H9 (cell line): ENCODE results near the gene WDSUB1. TPM values are rescaled to one million over a fixed set of nuclear protein-coding genes. Genes with fewer than 3 reads are reported as not detected.

ENCODE experiments used
- DNase-seq: peaks from one replicate; pipeline ENCODE4 v3.0.0-alpha.2; 2017
- H2AFZ ChIP-seq: one replicate; pipeline ENCODE4 v1.6.1; 2013; ENCODE audit warnings: mild to moderate bottlenecking, low read length, control low read depth, moderate library complexity
- H2AK5ac ChIP-seq: 2 replicates; pipeline ENCODE4 v1.6.1; 2013; ENCODE audit warnings: low read length, control low read depth, mixed read lengths; ENCODE audit not compliant: insufficient read length
- H2BK120ac ChIP-seq: one replicate; pipeline ENCODE4 v1.6.1; 2013; ENCODE audit warnings: low read depth, mild to moderate bottlenecking, low read length, control low read depth, inconsistent platforms; ENCODE audit not compliant: poor library complexity, severe bottlenecking
- H2BK12ac ChIP-seq: 2 replicates; pipeline ENCODE4 v1.6.1; 2013; ENCODE audit warnings: low read length, control low read depth, mixed read lengths, low read depth; ENCODE audit not compliant: insufficient read length
- H2BK15ac ChIP-seq: 2 replicates; pipeline ENCODE4 v1.6.1; 2013; ENCODE audit warnings: low read depth, low read length, control low read depth
- H2BK20ac ChIP-seq: one replicate; pipeline ENCODE4 v1.6.1; 2013; ENCODE audit warnings: low read depth, mild to moderate bottlenecking, low read length, control low read depth, inconsistent platforms; ENCODE audit not compliant: poor library complexity, severe bottlenecking
- H2BK5ac ChIP-seq: 2 replicates; pipeline ENCODE4 v1.6.1; 2013; ENCODE audit warnings: low read length, control low read depth, mixed read lengths; ENCODE audit not compliant: insufficient read length
- H3K14ac ChIP-seq: 2 replicates; pipeline ENCODE4 v1.6.1; 2013; ENCODE audit warnings: low read length, control low read depth; ENCODE audit not compliant: insufficient read depth
- H3K18ac ChIP-seq: 2 replicates; pipeline ENCODE4 v1.6.1; 2013; ENCODE audit warnings: low read depth, mild to moderate bottlenecking, mixed read lengths, low read length, control low read depth; ENCODE audit not compliant: insufficient read length
- H3K23ac ChIP-seq: 2 replicates; pipeline ENCODE4 v1.6.1; 2013; ENCODE audit warnings: low read length, control low read depth, mixed read lengths, low read depth; ENCODE audit not compliant: insufficient read length
- H3K23me2 ChIP-seq: 2 replicates; pipeline ENCODE4 v1.6.1; 2013; ENCODE audit warnings: low read depth, mild to moderate bottlenecking, mixed read lengths, low read length, control low read depth; ENCODE audit not compliant: insufficient read length, poor library complexity, severe bottlenecking
- H3K27ac ChIP-seq: 2 replicates; pipeline ENCODE4 v1.5.1; 2013; ENCODE audit warnings: low read length, control low read depth, mixed read lengths, low read depth; ENCODE audit not compliant: insufficient read length
- H3K27me3 ChIP-seq: 2 replicates; pipeline ENCODE4 v1.6.1; 2013; ENCODE audit warnings: low read length, control low read depth, inconsistent platforms; ENCODE audit not compliant: insufficient read depth
- H3K4ac ChIP-seq: 2 replicates; pipeline ENCODE4 v1.6.1; 2013; ENCODE audit warnings: low read depth, mild to moderate bottlenecking, control low read depth, inconsistent platforms, low read length, moderate library complexity
- H3K4me1 ChIP-seq: 2 replicates; pipeline ENCODE4 v1.6.1; 2013; ENCODE audit warnings: low read length, control low read depth, inconsistent platforms; ENCODE audit not compliant: insufficient read depth
- H3K4me2 ChIP-seq: 2 replicates; pipeline ENCODE4 v1.6.1; 2013; ENCODE audit warnings: low read length, control low read depth, mixed read lengths; ENCODE audit not compliant: insufficient read length, insufficient read depth
- H3K56ac ChIP-seq: 2 replicates; pipeline ENCODE4 v1.6.1; 2013; ENCODE audit warnings: low read depth, mild to moderate bottlenecking, mixed read lengths, low read length, control low read depth; ENCODE audit not compliant: insufficient read length
- H3K79me1 ChIP-seq: 2 replicates; pipeline ENCODE4 v1.6.1; 2013; ENCODE audit warnings: low read depth, mild to moderate bottlenecking, moderate library complexity, low read length, control low read depth, inconsistent platforms; ENCODE audit not compliant: insufficient read depth, poor library complexity, severe bottlenecking
- H3K79me2 ChIP-seq: 2 replicates; pipeline ENCODE4 v1.6.1; 2013; ENCODE audit warnings: low read length, control low read depth, inconsistent platforms; ENCODE audit not compliant: insufficient read depth
- H3K9ac ChIP-seq: 2 replicates; pipeline ENCODE4 v1.6.1; 2013; ENCODE audit warnings: low read length, control low read depth, mixed read lengths; ENCODE audit not compliant: insufficient read length; ENCODE audit errors: extremely low read depth
- H3K9me3 ChIP-seq: one replicate; pipeline ENCODE4 v1.6.1; 2013; ENCODE audit warnings: low read depth, low read length, inconsistent platforms; ENCODE audit not compliant: control insufficient read depth
- H3T11ph ChIP-seq: one replicate; pipeline ENCODE4 v1.6.1; 2013; ENCODE audit warnings: mild to moderate bottlenecking, low read length, control low read depth, inconsistent platforms
- H4K20me1 ChIP-seq: one replicate; pipeline ENCODE4 v1.6.1; 2013; ENCODE audit not compliant: control insufficient read depth, insufficient read length, insufficient read depth
- H4K5ac ChIP-seq: 2 replicates; pipeline ENCODE4 v1.6.1; 2013; ENCODE audit warnings: low read depth, mild to moderate bottlenecking, mixed read lengths, low read length, control low read depth; ENCODE audit not compliant: insufficient read length
- H4K8ac ChIP-seq: replicated peaks from 2 replicates; pipeline ENCODE4 v1.6.1; 2013; ENCODE audit warnings: low read length, control low read depth, mixed read lengths, low read depth; ENCODE audit not compliant: insufficient read length
- H4K91ac ChIP-seq: 2 replicates; pipeline ENCODE4 v1.6.1; 2013; ENCODE audit warnings: low read depth, mild to moderate bottlenecking, moderate library complexity, mixed read lengths, low read length, control low read depth; ENCODE audit not compliant: insufficient read length
- H3K27ac Mint-ChIP-seq, 3 experiments: 2 replicates in 2 of 3; 3 replicates in 1 of 3; pipeline ENCODE4 v1.8.0; 2020 to 2021; ENCODE audit warnings: mixed read lengths in 3 of 3, mild to moderate bottlenecking in 1 of 3, moderate library complexity in 1 of 3
- H3K27me3 Mint-ChIP-seq: 2 replicates; pipeline ENCODE4 v1.8.0; 2021; ENCODE audit warnings: low read depth, mild to moderate bottlenecking, moderate library complexity, mixed read lengths
- H3K36me3 Mint-ChIP-seq, 3 experiments: 2 replicates in 2 of 3; 3 replicates in 1 of 3; pipeline ENCODE4 v1.8.0; 2020 to 2021; ENCODE audit warnings: low read depth in 3 of 3, mixed read lengths in 3 of 3; ENCODE audit not compliant: insufficient read depth in 1 of 3
- H3K4me1 Mint-ChIP-seq, 2 experiments: 2 replicates each; pipeline ENCODE4 v1.8.0; 2020; ENCODE audit warnings: mixed read lengths in 2 of 2
- H3K4me3 Mint-ChIP-seq, 2 experiments: 2 replicates in 1 of 2; 3 replicates in 1 of 2; pipeline ENCODE4 v1.8.0; 2020 to 2021; ENCODE audit warnings: mild to moderate bottlenecking in 2 of 2, mixed read lengths in 2 of 2, moderate library complexity in 1 of 2
- H3K9me3 Mint-ChIP-seq, 2 experiments: 2 replicates in 1 of 2; 3 replicates in 1 of 2; pipeline ENCODE4 v1.8.0; 2020; ENCODE audit warnings: mild to moderate bottlenecking in 2 of 2, mixed read lengths in 2 of 2, moderate library complexity in 1 of 2
- WGBS: extraction: QIAGEN DNeasy Blood & Tissue Kit; methylation state at CpG from one replicate; pipeline ENCODE4 v1.1.7; 2013; ENCODE audit warnings: missing lambda C conversion rate, low lambda C conversion rate, mixed read lengths; ENCODE audit not compliant: insufficient read length; ENCODE audit errors: extremely low coverage; 5-methylcytosine and 5-hydroxymethylcytosine counted together
- total RNA-seq: library from RNA; stranded (reverse); gene quantifications from 2 replicates; pipeline ENCODE4 v1.2.1, GENCODE V29; 2021
- TF ChIP-seq, protein P1 (sequence below): fragments of 200-600 bp; sonication (generic); conservative IDR thresholded peaks from 3 replicates; pipeline ENCODE4 v1.8.0; 2021; ENCODE audit warnings: antibody characterized with exemption, mild to moderate bottlenecking

The WDSUB1 gene
- total RNA-seq, 1 experiment from 2014 or later = 5.5 TPM

DNA sequence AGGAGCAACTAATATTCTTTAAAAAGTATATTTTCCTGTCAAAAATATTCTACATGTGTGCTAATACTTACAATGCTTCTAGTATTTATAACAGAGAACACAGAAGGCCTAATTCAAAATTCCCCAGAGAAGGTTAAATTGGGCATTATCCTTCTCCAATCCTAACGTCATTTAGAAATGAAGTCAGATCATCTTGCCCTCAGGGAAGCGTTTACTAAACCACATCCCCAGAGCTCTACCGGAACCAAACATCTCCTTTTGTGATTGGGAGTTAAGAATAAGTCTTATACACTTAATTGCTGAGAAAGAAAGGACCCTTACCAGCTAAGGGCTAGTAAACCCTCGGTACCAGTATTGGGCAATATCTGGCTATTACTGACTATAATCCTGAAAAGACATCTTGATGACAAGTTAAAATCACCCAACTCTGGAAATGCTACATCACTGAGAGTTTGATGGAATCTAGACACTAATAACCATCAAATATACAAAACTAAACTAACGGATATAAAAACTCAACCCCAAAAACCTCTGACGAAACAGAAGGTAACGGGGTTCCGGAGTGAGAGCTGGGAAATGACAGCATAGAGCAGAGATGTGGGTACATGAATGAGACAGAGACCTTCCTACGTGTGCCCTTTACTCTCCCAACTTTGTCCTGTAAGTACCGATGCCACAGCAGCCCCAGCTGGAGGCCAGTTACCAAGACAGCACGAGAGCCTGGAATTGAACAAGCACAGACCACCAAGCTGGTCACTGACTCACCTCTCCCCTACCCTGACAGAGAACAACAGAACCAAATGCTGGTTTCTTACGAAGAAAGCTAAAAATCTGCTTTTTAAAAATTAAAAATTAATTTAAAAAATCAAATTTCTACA, 35.0 kb downstream of the WDSUB1 start:
- H3K4ac ChIP-seq = no peak overlapping the region
- no peak overlapping the region for H2BK120ac ChIP-seq
- Mint-ChIP-seq H3K27me3 (no peaks in the 10 kb centered on the region), H3K27ac (peak overlapping the region in 1 of 3 experiments; percentile 69; a peak in 2 of 7 replicates), H3K4me3 (no peak overlapping the region), H3K9me3 (no peaks in the 10 kb centered on the region), H3K4me1 (no peaks in the 10 kb centered on the region), H3K36me3 (peaks cover 0 to 3% (median 0%) of the 10 kb centered on the region in 3 experiments; a peak in 2 of 7 replicates)
- no peaks in the 10 kb centered on the region for H3K79me2 ChIP-seq
- H3K4me2 ChIP-seq = no peak overlapping the region
- H2BK20ac ChIP-seq = no peak overlapping the region
- no peaks in the 10 kb centered on the region for H3K27me3 ChIP-seq
- H4K8ac ChIP-seq = no peak overlapping the region
- no peak overlapping the region for H2BK5ac ChIP-seq
- H3K23ac ChIP-seq = no peak overlapping the region
- no peaks in the 10 kb centered on the region for H3K4me1 ChIP-seq
- H3K18ac ChIP-seq = no peak overlapping the region
- H3K79me1 ChIP-seq = no peaks in the 10 kb centered on the region
- no peaks in the 10 kb centered on the region for H3K9me3 ChIP-seq
- H3K9ac ChIP-seq = no peak overlapping the region
- no peak overlapping the region for H3K27ac ChIP-seq
- no peaks in the 10 kb centered on the region for H4K20me1 ChIP-seq
- H2BK12ac ChIP-seq = no peak overlapping the region
- no peak overlapping the region for H3K56ac ChIP-seq
- H3K23me2 ChIP-seq = no peaks in the 10 kb centered on the region
- H2AK5ac ChIP-seq = no peak overlapping the region
- no peak overlapping the region for H4K5ac ChIP-seq
- H2AFZ ChIP-seq = no peak overlapping the region
- TF ChIP-seq, protein P1, sequence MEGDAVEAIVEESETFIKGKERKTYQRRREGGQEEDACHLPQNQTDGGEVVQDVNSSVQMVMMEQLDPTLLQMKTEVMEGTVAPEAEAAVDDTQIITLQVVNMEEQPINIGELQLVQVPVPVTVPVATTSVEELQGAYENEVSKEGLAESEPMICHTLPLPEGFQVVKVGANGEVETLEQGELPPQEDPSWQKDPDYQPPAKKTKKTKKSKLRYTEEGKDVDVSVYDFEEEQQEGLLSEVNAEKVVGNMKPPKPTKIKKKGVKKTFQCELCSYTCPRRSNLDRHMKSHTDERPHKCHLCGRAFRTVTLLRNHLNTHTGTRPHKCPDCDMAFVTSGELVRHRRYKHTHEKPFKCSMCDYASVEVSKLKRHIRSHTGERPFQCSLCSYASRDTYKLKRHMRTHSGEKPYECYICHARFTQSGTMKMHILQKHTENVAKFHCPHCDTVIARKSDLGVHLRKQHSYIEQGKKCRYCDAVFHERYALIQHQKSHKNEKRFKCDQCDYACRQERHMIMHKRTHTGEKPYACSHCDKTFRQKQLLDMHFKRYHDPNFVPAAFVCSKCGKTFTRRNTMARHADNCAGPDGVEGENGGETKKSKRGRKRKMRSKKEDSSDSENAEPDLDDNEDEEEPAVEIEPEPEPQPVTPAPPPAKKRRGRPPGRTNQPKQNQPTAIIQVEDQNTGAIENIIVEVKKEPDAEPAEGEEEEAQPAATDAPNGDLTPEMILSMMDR = no peak
- DNase-seq = no peak
- H2BK15ac ChIP-seq = no peak overlapping the region
- WGBS = no CpG with 5 or more reads among the region's 12 CpGs
- H3K14ac ChIP-seq = no peak overlapping the region
- no peak overlapping the region for H4K91ac ChIP-seq
- no peak overlapping the region for H3T11ph ChIP-seq
